Erythroblast (primary cell): ENCODE results near the gene AP2S1.

Experiments used
- GATA1 ChIP-seq: IDR thresholded peaks from 2 replicates; pipeline ENCODE4 v1.6.1; 2011; ENCODE audit warnings: low read depth, mild to moderate bottlenecking, control low read depth, low read length, moderate library complexity
- POLR2A ChIP-seq: IDR thresholded peaks from 2 replicates; pipeline ENCODE4 v1.6.1; 2011; ENCODE audit warnings: mild to moderate bottlenecking, low read length

- TF ChIP-seq POLR2A (no peak), GATA1 (no peak)
Observed at GRCh38 chr19:46791944-46792343, 58.7 kb downstream of the AP2S1 start.
